Right forelimb (tissue), 1 donor: ENCODE measurements around the gene ADGRF1.

Experiments
- DNase-seq: peaks from one replicate; pipeline ENCODE4 v3.0.0-alpha.2; 2018

The ADGRF1 gene

GRCh38 chr6:46973029-46973428 is 69.1 kb downstream of the ADGRF1 start:
- no peak for DNase-seq

DNA sequence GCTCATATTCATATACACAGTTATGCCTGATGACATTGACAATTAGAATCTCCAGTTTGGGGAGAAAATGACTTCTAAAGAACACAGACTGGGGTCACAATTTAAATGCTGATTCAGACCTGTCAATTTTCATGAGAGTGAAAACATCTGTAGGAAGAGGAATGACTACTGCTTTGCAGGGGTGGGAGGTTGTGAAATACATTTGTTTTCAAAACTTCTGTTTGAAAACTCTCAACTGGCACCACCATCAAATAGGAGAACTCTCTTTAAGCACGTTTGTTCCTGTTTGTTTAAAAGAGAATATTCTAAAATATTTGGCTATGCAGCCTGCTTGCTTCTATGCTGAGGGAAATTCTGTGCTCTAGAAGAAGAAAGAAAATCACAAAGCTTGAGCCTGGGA is 69.6 kb downstream of the ADGRF1 start:
- DNase-seq, result no peak

- no peak for DNase-seq
Observed at GRCh38 chr6:46969206-46969605, 72.9 kb downstream of the ADGRF1 start.

GRCh38 chr6:46967826-46968349 is 74.2 kb downstream of the ADGRF1 start:
- DNase-seq, result no peak

- no peak for DNase-seq
Observed at GRCh38 chr6:46964716-46965519, 77.2 kb downstream of the ADGRF1 start.

DNA sequence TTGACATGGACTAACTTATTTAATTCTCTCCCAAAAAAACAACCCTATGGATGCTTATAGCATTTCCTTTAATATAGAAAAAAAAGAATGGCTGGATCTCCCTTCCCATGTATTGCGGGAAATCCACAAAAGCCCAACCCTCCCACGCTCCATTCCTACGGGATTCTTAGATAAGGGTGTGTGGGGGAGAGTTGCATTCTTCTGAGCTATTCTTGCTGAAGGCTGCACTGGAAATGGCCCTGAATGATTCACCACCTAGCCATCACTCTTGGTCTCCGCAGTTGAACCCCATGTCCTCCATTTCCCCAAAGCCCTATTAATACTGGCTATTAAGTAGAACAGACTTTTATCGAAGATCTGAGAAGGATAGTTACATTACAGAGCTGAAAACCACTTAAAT is 78.5 kb downstream of the ADGRF1 start:
- DNase-seq, result no peak

DNA sequence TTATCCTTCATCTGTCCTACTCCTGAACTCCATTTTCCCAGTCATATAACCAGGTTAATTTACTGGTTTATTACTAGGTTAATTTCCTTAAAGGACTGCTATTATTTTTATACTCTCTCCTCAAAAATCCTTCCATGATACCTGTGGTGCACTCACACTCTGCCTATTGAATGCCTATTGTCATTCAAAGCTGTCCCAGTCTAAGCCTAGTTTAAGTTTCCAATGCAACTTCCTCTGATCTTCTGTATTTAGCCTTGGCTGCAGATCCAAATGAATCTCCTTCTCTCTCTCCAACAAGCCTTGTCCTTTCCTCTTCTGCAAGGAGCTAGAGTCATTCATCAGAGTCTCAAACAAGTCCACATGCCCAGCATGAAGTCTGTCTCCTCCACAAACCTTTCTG is 79.1 kb downstream of the ADGRF1 start:
- no peak for DNase-seq

- DNase-seq, result no peak
Observed at GRCh38 chr6:46961711-46962110, 80.4 kb downstream of the ADGRF1 start.

GRCh38 chr6:46961232-46961631 is 80.9 kb downstream of the ADGRF1 start:
- DNase-seq, result no peak

GRCh38 chr6:46959419-46959818 is 82.7 kb downstream of the ADGRF1 start:
- DNase-seq, result no peak

- no peak for DNase-seq
Observed at GRCh38 chr6:46956409-46956808, 85.7 kb downstream of the ADGRF1 start.

DNA sequence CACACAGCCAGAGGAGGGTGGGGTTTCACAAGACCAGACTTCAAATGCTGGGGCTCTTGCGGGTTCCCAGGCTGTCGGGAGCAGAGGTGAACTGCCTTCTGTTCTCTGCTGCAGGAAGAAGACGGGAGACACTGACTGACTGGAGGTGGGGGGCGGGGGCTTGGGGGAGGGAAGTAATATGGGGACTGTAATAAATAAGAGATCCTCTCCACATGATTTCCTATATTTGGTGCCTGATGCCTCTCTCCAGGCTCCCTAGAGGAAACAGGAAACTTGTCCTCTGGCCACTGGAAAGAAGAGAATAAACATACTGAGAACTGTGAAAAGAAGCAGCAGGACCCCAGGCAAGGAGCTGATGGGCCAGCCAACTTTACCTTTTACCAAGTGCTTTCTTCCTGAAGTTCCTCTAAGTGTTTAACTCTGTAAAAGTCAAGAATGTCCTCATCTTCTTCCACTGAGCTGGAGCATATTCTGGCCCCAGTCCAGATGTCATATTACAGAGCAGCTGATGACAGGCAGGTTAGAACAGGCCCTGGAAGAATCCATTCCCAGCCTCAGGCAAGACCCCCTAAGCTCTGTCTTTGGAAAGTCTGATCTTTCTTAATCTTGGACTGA is 87.2 kb downstream of the ADGRF1 start:
- DNase-seq, result no peak

- DNase-seq, result no peak
Observed at GRCh38 chr6:46953921-46954320, 88.2 kb downstream of the ADGRF1 start.

DNA sequence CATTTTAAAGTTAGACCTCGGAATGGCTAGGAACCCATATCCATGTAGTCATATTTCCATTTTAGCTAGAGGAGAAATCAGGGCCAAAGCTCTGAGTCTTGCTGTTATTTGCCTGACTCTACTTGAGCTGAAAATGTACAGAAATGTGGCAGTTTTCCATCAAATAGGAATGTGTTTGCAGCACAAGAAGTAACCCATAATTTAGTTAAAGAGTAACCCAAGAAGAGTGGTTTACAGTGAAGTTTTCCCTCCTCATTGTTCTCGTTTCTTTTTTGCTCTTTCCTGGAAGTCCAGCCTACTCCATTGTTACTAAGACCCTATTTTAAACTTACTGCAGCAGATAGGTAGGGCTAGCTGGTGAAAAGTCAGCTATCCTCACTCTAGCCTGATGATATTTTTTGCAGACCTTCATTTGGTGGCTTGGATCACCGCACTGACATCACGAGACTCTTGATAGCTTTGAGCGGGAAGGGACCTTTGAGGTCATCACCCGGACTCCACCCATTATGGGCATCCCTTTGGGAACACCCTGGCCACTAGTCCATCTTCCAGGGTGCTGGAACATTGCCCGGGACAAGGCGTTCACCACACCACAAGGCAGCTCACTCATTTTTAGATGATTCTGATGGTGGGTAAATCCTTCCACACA is 92.4 kb downstream of the ADGRF1 start:
- no peak for DNase-seq

GRCh38 chr6:46948699-46949098 is 93.4 kb downstream of the ADGRF1 start:
- no peak for DNase-seq
